HG02759 (cell line): ENCODE results near the gene AGBL4.

Source experiments
- ATAC-seq: cut with Tn5 transposase; IDR thresholded peaks from one replicate; pipeline ENCODE4 v1.9.1; 2021; ENCODE audit warnings: mild to moderate bottlenecking, moderate library complexity; ENCODE audit not compliant: unreplicated experiment

The AGBL4 gene

DNA sequence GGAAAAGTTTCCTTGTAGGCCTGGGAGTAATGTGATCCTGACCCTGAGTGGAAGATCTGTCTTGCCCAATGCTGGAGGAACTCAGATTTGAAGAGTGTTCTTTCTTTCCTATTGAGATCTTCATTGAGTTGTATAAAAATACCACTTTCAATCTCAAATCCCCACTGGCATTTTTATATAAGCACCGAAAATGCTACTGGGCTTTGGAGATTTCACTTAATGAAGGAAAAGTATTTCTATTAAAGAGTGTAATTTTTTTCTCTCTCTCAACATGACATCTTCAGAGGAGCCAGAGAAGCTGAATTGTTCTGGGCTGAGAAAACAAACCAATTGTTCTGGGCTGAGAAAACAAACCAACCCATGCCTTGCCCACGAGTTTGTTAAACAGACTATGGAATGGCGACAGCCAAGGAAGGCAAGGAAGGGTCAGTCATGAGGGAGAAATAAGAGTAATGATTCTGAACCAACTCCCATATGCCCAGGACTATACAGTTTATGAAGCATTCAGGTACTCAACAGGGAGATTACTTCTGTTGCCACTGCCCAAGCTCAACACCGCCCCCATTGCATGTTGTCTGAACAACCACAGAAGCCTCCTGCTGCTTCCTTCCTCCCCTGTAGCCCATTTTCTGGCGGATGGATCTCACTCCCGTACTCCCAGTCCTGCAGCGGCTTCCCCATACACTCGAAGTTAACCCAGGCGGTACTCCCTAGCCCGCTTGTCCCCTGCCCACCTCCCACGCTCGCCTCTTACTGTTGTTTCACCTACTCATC, 1350.2 kb downstream of the AGBL4 start:
- ATAC-seq: no peak

DNA sequence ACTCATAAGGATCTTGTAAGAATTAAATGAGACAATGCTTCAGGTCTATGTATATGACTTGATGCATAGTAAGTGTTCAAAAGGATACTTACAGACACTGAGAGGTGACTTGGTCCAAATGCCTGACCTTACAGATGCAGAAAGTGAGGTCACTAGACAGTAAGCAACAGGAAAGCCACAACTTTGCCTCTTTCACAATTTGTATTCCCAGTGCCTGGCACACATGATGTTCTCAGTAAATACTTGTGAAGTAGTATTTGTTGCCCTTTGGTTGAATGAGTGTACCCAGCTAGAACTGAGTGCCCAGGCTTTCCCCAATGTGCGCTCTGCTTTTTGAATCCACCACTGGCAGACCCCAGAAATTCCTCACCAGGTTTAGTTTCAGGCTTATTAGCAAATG, 1352.2 kb downstream of the AGBL4 start:
- ATAC-seq: no peak

DNA sequence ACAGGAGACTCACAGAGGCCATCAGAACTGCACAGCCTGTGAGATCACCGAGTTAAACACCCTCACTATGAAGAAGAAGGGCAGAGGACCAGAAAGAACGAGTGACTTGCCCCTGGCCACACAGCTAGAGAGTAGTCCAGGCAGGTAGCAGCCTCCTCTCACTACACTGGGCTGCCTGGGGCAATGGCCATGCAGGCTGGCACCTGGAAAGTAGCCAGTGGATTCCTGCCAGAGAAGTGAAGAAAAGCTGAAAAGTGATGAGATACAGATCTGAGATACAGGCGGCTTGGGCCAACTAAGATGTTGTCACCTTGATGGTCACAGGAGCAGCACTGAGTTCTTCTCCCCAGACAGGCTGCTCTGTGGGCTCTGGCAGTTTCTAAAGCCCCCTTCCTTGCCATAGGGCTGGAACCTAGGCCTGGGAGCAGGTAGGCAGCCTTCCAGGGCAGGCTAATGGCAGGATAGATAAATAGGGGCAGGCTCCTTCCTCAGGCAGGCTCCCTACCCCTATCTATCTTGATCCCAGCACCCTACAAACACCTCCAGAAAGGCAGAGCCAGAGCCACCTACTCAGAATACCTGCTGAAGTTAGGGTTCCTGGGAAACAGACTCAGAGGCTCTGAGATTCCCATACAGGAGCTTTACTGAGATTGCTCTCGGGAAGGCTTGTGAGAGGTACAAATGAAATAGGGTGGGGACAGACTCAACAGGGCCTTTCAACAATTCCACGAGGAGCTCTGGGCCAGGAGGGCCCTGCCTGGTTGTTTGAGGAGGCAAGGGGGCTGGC, 1353.3 kb downstream of the AGBL4 start:
- no peak for ATAC-seq

DNA sequence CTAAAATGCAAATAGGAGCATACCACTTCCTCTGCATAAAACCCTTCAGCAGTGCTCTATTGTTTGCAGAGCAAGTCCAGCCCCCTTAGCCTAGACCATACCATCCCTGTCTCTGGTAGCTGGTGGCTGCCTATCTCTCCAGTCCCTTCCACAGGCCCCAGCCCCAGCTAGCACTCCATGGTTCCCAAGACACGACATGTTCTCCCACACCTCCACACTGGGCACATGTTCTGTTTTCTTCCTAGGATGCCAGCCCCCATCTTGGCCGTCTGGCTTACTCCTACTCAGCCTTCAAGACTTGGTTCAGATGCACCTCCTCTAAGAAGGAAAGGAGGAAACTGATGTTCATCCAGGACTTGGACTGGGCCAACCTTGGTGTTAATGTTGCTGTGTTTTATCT, 1355.4 kb downstream of the AGBL4 start:
- ATAC-seq: no peak

DNA sequence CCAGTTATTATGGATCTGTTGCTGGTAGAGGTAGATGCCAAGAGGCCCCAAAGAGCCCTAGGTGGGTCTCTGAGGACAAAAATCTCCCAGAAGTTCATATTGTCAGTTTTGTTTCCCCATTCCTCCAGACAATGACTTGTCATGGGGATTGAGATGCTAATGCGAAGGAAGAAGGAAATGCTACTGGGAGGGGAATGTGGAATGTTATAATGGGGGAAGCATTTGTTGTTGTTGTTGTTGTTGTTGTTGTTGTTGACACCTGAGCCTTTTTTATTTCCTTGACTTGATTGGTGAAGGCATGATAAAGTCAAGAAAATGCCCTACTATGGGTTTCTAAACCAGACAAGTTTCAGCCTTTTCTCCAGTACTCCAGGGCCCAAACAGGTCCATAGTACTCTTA, 1356.0 kb downstream of the AGBL4 start:
- ATAC-seq: no peak

DNA sequence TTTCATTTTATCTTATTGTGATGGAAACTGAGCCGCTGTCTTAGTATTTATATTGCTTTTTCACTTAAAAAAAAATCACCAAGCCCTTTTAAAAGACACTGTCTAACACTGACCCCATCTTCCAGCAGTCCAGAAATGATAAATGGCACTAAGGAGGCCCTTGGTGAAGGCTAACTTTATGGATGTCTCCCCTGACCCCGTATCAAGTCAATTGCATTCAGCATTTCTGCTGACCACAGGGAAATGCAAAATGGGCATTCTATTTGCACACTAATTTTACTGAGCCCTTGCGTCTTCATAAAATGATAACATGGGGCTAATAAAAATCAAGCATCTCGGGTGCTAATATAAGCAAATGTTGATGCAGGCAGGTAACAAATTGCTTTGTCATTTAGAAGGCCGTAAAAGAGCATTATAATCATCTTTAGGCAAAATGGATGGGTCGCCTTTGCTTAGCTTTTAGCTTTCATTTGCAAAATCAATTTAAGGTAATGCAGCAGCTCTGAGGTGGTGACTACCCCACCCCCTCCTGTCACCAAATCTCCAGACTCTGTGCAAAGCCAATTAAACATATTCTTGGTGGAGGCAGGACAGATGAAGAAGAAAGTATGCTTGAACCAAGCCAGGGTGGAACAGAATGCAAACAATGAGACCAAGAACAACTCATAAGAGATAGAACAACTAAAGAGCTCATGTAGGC, 1357.9 kb downstream of the AGBL4 start:
- ATAC-seq: no peak

DNA sequence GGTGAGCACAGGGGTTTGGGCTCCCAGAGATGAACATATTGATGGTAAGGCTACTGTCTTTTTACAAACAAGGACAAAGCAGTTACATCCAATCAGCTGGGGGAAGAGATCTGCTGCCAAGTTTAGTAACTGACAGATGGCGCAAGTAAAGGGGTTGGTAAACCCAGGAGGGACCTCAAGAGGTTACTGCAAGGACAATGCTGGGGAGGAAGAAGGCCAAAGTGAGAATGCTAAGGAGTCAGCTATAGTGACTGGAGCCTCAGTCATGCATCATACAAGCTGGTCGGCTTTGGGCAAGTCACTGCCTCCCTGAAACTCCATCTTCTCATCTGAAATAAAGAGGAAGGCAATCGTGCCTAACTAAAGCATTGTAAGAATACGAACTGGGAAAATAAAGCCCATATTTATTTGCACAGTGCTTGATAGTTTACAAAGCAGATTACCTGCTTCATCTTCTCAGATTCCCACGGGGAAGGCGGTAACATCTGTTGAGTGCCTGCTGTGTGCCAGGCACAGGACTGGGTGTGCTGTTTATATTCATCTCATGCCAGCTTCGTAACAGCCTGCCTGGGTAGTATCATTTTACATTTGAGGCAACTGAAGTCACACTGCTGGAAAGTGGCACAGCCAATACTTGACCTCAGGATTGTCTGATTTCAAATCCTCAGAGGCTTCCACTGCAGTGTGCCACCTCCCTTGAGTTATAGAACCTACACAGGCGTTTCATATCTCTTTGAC, 1361.9 kb downstream of the AGBL4 start:
- ATAC-seq: no peak

DNA sequence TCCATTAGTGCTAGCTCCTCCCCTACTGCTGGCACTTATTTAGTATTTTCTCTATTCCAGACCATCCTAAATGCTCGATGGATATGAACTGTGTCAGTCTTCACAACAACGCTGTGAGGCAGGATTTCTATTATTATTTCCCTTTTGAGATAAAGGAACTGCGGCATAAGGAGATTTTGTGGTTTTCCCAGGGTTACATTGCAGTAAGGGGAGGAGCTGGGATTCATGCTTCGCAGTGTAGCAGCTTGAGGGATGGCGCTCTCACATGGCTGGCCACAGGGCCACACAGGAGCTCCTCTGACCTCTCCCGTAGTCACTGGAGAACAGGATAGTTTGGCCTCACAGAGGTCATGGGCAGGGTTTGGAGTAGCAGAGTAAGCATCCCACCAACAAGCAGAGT, 1364.0 kb downstream of the AGBL4 start:
- no peak for ATAC-seq

DNA sequence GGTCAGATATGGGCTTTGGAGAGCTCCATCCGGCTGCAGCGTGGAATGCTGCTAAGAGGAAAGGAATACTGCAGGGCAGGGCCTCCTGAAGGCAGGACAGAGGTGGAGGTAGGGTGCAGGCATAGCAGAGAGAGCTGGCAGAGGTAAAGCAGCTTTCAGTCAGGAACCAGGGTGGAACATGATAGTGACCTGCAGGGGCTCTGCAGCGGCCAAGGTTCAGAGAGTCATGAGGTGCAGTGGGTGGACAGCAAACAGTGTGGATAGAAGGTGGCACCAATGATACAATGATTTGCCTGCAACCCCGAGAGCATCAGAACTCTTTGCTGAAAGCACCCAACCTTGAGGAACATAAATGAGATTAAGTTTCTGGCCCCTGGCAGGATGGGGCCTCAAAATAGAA, 1366.3 kb downstream of the AGBL4 start:
- no peak for ATAC-seq

DNA sequence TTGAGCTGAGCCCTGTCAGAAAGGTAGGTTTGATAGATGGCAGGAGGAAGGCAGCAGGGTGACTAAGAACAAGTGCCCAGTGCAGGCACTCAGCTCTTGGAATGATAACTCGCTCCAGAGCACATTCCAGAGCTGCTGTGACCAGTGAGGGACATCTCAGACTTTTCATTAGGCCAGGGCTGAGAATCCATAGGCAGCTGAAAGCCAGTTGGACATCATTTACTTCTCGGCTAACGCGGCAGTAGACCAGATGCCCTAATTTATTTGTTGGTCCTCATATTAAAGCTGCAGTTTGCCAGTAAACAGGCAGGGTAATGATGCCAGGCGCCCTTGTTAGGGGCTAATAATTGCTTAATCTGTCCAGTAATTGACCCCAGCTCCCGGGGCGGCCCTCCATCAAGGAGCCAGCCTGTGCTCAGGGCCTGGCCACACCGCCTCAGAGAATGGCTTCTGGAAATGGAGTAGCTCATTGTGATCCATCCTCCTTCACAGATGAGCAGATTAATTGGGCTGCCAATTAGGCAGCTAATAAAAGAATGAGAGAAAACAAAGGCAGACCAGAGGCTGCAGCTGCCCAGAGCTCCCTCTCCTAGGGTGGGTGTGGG, 1369.0 kb downstream of the AGBL4 start:
- no peak for ATAC-seq

DNA sequence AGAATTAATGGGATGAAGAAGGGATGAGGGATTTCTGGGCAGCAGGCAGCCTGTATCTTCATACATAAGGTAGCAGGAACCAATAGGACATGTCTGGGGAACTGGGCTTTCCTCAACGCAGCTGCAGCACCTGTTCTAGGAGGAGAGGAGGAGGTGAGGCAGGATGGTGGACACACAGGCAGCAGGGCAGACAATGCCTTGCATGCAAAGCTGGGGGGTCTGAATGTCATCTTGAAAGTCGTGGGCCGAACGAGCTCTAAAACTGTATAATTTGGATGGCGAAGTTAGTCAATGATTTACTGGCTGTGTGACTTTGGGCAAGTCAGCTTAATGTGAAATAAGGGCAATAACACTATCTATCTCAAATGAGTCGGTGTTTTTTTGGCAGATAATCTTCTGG, 1371.4 kb downstream of the AGBL4 start:
- ATAC-seq: no peak

DNA sequence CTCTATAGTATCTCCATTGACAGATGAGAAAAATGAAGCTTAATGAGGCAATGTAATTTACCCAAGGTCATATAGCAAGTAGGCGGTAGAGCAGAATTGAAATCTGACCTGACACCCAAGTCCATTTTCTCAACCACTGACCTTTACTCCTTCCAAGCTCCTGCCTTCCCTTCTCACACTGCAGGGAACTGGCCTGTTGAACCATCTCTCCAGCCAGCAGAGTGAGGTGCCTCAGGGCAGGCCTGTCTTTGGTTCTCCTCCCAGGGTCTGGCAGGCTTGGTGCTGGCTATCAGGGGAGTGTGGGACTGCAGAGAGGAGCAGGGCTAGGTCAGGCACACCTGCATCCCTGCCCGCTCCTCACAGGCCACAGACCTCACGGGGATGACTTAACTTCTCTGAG, 1373.9 kb downstream of the AGBL4 start:
- ATAC-seq: no peak

DNA sequence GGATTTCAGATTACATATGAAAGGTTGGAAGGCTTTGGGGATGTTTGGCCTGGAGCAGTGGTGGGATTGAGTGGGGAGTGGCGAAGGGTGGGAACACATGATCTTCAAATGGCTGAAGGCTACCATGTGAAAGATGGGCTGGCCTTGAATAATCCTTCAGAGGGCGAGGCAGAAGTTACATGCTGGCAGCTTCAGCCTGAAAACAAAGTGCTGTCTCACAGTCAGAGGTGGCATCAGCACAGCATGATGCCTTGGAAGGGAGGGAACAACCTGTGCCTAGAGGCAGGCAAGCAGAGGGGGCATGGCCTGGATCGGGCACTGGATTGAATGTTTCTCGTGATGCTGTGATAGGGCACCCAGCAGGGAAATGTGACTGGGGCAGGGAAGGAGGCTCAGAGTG, 1377.9 kb downstream of the AGBL4 start:
- ATAC-seq: no peak

DNA sequence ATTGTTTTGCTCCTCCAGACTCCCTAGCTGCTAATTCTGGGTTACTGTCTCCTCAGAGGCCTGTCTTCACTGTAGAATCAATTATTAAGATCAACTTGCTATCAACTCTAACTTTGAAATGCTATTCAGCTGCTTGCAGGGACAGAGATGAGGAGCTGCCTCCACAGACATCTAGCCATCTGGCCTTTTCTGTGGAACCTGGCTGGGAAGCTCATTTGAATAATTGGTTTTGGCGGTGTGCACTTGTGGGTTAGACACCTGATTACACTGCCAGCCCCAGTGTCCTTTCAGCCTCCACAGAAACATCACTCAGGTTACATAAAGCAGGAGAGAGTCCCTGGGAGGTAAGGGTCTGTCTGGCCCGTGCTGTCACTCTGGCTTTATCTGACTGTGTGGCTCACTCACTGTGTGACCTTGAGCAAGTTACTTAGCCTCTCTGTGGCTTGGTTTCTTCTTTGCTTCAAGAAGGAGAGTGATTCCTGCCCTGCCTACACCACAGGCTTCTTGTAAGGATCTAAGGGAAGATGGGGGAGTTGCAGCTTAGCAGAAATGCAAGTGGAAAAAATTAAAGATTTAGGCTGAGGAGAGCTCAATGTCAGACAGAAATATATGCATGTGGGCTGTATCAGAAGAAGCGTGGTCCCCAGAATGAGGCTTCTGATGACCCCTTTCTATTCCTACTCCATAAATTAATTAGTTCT, 1378.7 kb downstream of the AGBL4 start:
- ATAC-seq: no peak

DNA sequence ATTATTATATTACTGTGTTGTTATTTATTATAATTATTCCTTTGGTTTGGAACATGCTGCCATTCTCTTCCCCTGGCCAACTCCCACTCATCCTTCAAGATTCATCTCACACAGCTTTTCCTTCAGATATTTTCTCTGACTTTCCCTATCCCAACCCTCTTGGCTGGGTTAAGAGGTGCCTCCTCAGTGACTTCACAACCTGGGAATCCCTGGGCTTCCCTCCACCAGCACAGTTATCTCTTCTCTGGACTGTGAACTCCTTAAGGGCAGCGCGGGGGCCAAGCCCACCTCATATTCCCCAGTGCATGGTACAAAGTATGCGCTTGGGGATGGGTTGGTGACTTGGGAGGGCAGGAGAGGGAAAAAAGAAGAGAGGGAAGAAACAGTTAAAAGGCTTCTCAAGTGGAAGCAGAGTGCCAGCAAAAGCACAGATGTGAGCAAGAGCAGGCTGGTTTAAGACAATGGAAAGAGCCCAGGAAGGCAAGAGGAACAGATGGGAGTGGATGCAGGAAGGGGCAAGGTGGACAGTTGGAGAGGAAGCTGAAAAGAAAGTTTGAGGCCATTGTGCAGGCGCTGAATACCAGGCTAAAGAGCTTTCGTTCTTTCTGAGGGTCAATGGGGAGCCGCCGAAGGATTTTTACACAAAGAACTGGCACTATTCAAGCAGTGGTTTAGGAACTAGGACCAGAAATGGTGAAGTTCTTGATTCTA, 1379.4 kb downstream of the AGBL4 start:
- ATAC-seq: no peak

DNA sequence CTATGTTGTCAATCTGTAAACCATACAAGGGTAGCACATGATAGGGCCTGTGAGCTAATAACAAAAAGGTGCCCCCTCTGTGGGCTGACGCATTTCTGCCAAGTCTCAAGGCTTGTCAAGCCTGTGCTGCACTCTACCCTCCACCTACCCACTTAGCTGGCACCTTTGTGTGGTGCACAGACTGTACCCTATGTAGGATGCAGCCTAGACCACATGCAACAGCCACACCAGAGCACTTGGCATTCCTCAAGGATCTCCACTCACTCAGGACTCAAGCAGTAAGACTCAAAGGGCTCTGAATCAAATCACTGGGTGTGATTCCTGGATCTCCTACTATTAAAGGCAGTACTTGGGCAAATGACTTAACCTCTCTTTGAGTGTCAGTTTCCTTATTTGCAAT, 1380.6 kb downstream of the AGBL4 start:
- no peak for ATAC-seq

DNA sequence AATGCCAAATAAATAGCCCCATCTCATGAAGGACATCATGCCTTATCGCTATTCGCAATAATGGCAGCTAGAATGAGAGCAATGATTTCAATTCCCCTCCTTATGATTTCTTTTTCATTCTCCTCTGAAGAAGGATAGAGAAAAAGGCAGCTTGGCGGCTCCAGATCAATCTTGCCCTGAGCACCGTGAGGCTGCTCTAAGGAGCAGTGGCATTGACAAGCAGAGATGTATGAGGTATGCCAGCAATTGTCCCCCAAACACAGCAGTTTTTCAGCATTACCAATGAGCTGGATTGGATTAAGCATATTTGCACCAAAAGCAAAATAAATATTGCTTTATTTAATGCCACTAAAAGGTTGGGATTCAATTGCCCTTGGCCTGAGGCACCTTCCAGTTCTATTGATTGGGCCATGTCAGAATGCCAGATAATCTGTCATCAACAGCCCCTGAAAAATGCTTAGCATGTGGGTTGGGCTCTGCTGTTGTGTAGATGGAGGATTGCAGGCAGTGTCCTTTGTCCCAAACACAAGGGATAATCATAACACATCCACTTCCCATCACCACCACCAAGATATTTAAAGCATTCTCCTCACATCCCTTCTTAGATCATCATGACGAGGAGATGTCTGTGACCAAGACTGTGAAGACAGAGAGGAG, 1382.8 kb downstream of the AGBL4 start:
- no peak for ATAC-seq

DNA sequence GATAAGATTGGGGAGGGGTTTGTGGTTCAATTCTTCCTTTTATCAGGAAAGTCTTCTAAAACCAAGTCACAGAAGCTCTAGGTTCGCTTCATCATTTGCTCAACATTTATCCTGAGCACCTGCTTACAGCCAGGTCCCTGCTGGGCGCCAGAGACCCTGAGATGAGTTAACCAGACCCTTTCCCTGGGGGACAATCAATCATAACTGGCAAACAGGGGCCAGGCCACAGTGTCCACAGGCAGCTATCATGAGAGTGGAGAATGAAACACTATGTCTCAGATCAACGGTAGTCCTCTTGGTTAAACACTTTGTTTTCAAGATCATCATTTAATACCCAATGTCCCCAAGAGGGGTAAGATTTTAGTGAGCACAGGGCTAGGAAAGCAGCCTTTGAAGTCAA, 1393.9 kb downstream of the AGBL4 start:
- no peak for ATAC-seq

DNA sequence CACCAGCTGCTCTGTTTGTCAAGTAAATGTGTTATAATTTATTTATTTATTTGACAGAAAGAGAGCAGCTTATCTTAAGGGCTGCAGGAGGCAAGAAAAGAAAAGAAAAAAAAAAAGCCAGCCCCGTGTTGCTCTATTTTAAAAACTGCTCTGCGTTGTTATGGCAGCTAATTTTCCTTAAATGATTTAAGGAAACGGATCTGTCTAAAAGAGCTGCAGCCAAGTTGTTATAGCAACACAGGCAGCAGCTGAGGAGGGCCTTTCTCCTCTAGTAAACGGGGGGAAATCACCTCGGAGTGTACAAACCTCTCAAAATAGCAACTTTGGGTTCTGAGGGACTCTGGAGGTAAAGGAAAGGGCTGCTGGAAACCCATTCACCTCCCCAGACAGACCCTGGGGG, 1396.3 kb downstream of the AGBL4 start:
- no peak for ATAC-seq
